Liver (tissue), 3 donors: ENCODE results near the gene CFAP100.

Source experiments
- FOXA1 ChIP-seq: IDR thresholded peaks from 2 replicates; pipeline ENCODE4 v1.6.1; 2016; ENCODE audit warnings: antibody characterized with exemption
- GABPA ChIP-seq, 2 donors: IDR thresholded peaks in 1 of 2; conservative IDR thresholded peaks in 1 of 2; 2 replicates each; pipeline ENCODE4 v1.6.1; 2016; ENCODE audit warnings: antibody characterized with exemption in 2 of 2, mild to moderate bottlenecking in 1 of 2, moderate library complexity in 1 of 2
- HNF4A ChIP-seq, 2 donors: conservative IDR thresholded peaks; 2 replicates each; pipeline ENCODE4 v1.6.1; 2016; ENCODE audit warnings: antibody characterized with exemption in 2 of 2, mild to moderate bottlenecking in 2 of 2
- JUND ChIP-seq, 2 donors: IDR thresholded peaks; 2 replicates each; pipeline ENCODE4 v1.6.1; 2016; ENCODE audit warnings: antibody characterized with exemption in 2 of 2
- RAD21 ChIP-seq, 2 donors: IDR thresholded peaks; 2 replicates each; pipeline ENCODE4 v1.6.1; 2016; ENCODE audit warnings: antibody characterized with exemption in 2 of 2, mild to moderate bottlenecking in 2 of 2
- TAF1 ChIP-seq: conservative IDR thresholded peaks from 2 replicates; pipeline ENCODE4 v1.6.1; 2016; ENCODE audit warnings: antibody characterized with exemption, mild to moderate bottlenecking
- YY1 ChIP-seq: IDR thresholded peaks from 2 replicates; pipeline ENCODE4 v1.6.1; 2016; ENCODE audit warnings: antibody characterized with exemption, mild to moderate bottlenecking
- TF ChIP-seq, protein P1 (sequence below): IDR thresholded peaks from 2 replicates; pipeline ENCODE4 v1.6.1; 2016; ENCODE audit warnings: antibody characterized with exemption, mild to moderate bottlenecking
- TF ChIP-seq, protein P2 (sequence below): fragments of 150-350 bp; IDR thresholded peaks from 2 replicates; pipeline ENCODE4 v1.5.1; 2017; ENCODE audit warnings: improper control_type of control experiment, low read depth, low read length; ENCODE audit not compliant: missing input control
- TF ChIP-seq, protein P3 (sequence below): IDR thresholded peaks from 2 replicates; pipeline ENCODE4 v1.6.1; 2016; ENCODE audit warnings: antibody characterized with exemption
- TF ChIP-seq, protein P4 (sequence below): IDR thresholded peaks from 2 replicates; pipeline ENCODE4 v1.6.1; 2016; ENCODE audit warnings: antibody characterized with exemption
- donor health status: healthy.
- donor health status: healthy.

DNA sequence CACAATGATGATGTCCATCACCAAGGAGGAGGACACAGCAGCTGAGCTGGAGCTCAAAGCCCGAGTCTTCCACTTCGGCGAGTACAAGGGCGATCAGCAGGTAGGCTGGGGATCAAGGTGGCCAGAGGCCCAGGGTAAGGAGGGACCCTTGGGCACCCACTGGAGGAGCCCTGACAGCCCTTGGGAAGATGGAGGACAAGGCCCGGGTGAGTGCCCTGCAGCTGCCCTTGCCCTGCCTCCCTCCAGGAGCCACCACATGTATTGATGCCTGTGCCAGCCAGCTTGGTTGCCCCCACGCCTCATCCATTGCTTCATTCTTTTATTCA, 38.4 kb downstream of the CFAP100 start:
- TF ChIP-seq, protein P1, sequence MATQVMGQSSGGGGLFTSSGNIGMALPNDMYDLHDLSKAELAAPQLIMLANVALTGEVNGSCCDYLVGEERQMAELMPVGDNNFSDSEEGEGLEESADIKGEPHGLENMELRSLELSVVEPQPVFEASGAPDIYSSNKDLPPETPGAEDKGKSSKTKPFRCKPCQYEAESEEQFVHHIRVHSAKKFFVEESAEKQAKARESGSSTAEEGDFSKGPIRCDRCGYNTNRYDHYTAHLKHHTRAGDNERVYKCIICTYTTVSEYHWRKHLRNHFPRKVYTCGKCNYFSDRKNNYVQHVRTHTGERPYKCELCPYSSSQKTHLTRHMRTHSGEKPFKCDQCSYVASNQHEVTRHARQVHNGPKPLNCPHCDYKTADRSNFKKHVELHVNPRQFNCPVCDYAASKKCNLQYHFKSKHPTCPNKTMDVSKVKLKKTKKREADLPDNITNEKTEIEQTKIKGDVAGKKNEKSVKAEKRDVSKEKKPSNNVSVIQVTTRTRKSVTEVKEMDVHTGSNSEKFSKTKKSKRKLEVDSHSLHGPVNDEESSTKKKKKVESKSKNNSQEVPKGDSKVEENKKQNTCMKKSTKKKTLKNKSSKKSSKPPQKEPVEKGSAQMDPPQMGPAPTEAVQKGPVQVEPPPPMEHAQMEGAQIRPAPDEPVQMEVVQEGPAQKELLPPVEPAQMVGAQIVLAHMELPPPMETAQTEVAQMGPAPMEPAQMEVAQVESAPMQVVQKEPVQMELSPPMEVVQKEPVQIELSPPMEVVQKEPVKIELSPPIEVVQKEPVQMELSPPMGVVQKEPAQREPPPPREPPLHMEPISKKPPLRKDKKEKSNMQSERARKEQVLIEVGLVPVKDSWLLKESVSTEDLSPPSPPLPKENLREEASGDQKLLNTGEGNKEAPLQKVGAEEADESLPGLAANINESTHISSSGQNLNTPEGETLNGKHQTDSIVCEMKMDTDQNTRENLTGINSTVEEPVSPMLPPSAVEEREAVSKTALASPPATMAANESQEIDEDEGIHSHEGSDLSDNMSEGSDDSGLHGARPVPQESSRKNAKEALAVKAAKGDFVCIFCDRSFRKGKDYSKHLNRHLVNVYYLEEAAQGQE, result no peak
- TF ChIP-seq, protein P2, sequence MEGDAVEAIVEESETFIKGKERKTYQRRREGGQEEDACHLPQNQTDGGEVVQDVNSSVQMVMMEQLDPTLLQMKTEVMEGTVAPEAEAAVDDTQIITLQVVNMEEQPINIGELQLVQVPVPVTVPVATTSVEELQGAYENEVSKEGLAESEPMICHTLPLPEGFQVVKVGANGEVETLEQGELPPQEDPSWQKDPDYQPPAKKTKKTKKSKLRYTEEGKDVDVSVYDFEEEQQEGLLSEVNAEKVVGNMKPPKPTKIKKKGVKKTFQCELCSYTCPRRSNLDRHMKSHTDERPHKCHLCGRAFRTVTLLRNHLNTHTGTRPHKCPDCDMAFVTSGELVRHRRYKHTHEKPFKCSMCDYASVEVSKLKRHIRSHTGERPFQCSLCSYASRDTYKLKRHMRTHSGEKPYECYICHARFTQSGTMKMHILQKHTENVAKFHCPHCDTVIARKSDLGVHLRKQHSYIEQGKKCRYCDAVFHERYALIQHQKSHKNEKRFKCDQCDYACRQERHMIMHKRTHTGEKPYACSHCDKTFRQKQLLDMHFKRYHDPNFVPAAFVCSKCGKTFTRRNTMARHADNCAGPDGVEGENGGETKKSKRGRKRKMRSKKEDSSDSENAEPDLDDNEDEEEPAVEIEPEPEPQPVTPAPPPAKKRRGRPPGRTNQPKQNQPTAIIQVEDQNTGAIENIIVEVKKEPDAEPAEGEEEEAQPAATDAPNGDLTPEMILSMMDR, result no peak
- TF ChIP-seq JUND (IDR thresholded peaks at IDR 0.05) (no peak), RAD21 (IDR thresholded peaks at IDR 0.05) (no peak), YY1 (no peak), TAF1 (no peak), HNF4A (conservative IDR thresholded peaks at IDR 0.05) (no peak), GABPA (IDR thresholded peaks at IDR 0.05 in 1 of 2, conservative IDR thresholded peaks at IDR 0.05 in 1 of 2) (no peak), FOXA1 (no peak)
- TF ChIP-seq, protein P3, sequence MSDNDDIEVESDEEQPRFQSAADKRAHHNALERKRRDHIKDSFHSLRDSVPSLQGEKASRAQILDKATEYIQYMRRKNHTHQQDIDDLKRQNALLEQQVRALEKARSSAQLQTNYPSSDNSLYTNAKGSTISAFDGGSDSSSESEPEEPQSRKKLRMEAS, result no peak
- TF ChIP-seq, protein P4, sequence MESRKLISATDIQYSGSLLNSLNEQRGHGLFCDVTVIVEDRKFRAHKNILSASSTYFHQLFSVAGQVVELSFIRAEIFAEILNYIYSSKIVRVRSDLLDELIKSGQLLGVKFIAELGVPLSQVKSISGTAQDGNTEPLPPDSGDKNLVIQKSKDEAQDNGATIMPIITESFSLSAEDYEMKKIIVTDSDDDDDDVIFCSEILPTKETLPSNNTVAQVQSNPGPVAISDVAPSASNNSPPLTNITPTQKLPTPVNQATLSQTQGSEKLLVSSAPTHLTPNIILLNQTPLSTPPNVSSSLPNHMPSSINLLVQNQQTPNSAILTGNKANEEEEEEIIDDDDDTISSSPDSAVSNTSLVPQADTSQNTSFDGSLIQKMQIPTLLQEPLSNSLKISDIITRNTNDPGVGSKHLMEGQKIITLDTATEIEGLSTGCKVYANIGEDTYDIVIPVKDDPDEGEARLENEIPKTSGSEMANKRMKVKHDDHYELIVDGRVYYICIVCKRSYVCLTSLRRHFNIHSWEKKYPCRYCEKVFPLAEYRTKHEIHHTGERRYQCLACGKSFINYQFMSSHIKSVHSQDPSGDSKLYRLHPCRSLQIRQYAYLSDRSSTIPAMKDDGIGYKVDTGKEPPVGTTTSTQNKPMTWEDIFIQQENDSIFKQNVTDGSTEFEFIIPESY, result no peak
